ENCODE data around the gene ATP6AP2. TPM values are rescaled to one million over a fixed set of nuclear protein-coding genes. Genes with fewer than 3 reads are reported as not detected.

The ATP6AP2 gene
- total and polyA plus RNA-seq, 9 of the 15 experiments (the other 6 are each of a cell fraction or from before 2014, with no cell fraction given), result 23.3 to 131 (median 41.9) TPM

GRCh38 chrX:40571600-40571999 is 9.2 kb upstream of the ATP6AP2 start (continued):
- TF ChIP-seq STAT5B (CRISPR knock-in tag; IDR thresholded peaks at IDR 0.05) (peak; percentile 78), ZBTB7A (IDR thresholded peaks at IDR 0.05; ENCODE audit: borderline replicate concordance, control insufficient read depth, low read depth, low read length) (no peak), TBL1XR1 (IDR thresholded peaks at IDR 0.05; ENCODE audit: low read length in 2 of 2) (no peak), KDM4B (IDR thresholded peaks at IDR 0.05; ENCODE audit: borderline replicate concordance in 2 of 2, low read depth in 1 of 2) (no peak), BRD9 (IDR thresholded peaks at IDR 0.05; ENCODE audit: low read depth, partially characterized antibody) (no peak), ZNF408 (CRISPR knock-in tag; IDR thresholded peaks at IDR 0.05; ENCODE audit: low read depth) (no peak), HDAC1 (IDR thresholded peaks at IDR 0.05) (no peak), PTRF (tag; IDR thresholded peaks at IDR 0.05) (peak; percentile 97), ZNF655 (CRISPR knock-in tag; IDR thresholded peaks at IDR 0.05) (no peak), SMAD3 (CRISPR knock-in tag; conservative IDR thresholded peaks at IDR 0.05) (peak; percentile 97), MBD1 (CRISPR knock-in tag; IDR thresholded peaks at IDR 0.05) (no peak)
